Measurements from ENCODE around the gene COX7B.
"Not testable (repeated sequence)": the region's sequence is repeated elsewhere in the genome, so short reads cannot be mapped to it uniquely, and the experiment has no call there.

Gene COX7B, protein sequence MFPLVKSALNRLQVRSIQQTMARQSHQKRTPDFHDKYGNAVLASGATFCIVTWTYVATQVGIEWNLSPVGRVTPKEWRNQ

DNA sequence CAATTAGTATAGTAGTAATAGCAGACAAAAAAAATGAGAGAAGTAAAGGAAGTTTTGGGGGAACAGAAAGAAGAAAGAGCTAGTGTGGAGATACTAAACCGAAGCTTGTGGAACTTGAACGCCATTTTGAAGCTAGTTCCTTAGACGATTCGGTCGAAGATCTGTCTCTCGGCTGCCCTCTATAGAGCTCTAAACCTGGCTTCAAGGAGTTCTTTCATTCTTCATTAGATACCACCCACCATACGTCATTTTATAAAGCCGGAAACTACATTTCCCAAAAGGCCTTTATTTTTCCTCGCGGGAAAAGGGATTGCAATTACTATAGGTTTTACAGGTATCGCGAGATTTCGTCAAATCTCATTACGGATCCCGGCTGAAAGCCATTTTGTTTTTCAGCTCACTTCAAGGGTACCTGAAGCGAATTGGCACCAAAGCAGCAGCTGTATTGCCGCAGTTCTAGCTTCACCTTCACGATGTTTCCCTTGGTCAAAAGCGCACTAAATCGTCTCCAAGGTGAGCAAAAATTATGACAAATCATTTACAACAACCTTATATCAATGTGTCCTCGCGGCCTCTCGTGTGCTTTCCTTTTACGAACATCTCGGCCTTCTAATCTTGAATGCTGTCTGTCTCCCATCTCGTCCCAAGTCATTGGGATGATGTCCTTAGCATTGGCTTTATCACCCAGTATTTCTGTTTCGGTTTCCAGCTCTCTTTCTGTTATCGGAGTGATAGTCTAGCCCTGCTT is at the start of gene COX7B:
Gene COX7B, plus strand, starts transcription at position 388 of the 748 bp plus-strand sequence. Its CDS starts 86 bp downstream, at position 474.
- DNase-seq: peak; percentile 94

DNA sequence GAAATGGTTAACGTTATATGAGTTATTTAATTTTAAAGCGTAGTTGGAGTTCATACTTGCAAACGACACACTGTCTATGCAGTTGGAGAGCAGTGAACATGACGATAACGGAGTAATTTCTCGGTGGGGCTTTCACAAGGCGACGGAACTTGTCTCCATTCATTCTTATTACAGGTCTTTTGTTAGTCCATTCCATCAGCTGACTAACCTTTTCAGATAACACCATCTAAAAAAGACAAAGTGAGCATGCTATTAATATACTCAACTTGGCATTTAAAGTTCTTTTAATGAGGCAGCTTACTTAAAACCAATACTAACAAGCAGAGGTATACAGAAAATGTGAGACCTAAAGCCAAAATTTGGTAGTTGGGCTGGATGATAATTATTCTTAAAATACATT is 23.9 kb upstream of the COX7B start:
- no peak for DNase-seq

DNA sequence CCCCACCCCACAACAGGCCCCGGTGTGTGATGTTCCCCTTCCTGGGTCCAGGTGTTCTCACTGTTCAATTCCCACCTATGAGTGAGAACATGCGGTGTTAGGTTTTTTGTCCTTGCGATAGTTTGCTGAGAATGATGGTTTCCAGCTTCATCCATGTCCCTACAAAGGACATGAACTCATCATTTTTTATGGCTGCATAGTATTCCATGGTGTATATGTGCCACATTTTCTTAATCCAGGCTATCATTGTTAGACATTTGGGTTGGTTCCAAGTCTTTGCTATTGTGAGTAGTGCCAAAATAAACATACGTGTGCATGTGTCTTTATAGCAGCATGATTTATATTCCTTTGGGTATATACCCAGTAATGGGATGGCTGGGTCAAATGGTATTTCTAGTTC is 17.9 kb upstream of the COX7B start:
- DNase-seq: not testable (repeated sequence)

DNA sequence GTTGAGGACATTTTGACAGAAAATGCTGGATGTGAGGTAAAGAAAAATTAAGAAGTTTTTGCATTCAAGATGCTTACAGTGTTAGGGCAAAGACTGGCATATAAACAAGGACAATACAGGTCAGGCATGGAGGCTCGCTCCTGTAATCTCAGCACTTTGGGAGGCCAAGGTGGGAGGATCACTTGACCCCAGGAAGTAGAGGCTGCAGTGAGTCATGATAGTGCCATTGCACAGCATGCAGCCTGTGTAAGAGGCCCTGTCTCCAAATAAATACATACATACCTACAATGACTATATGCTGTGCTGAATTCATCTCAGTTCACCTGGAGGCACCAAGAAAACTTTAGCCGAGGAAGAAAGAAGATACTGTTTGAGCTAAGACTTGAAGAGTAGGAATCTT is 6.4 kb upstream of the COX7B start:
- no peak for DNase-seq

DNA sequence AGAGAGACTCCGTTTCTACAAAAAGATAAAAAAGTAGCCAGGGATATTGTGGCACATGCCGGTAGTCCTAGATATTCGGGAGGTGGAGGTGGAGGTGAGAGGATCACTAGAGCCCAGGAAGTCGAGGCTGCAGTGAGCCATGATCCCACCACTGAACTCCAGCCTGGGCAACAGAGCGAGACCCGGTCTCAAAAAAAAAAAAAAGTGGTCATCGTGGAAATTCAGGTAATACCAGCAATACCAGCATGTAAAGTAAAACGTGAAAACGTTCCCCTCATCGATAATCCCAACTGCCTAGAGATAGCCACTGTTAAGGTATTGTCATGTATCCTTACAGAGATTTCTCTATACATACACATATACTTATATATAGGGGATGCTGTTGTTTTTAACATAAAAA is 5.6 kb upstream of the COX7B start:
- DNase-seq: no peak

DNA sequence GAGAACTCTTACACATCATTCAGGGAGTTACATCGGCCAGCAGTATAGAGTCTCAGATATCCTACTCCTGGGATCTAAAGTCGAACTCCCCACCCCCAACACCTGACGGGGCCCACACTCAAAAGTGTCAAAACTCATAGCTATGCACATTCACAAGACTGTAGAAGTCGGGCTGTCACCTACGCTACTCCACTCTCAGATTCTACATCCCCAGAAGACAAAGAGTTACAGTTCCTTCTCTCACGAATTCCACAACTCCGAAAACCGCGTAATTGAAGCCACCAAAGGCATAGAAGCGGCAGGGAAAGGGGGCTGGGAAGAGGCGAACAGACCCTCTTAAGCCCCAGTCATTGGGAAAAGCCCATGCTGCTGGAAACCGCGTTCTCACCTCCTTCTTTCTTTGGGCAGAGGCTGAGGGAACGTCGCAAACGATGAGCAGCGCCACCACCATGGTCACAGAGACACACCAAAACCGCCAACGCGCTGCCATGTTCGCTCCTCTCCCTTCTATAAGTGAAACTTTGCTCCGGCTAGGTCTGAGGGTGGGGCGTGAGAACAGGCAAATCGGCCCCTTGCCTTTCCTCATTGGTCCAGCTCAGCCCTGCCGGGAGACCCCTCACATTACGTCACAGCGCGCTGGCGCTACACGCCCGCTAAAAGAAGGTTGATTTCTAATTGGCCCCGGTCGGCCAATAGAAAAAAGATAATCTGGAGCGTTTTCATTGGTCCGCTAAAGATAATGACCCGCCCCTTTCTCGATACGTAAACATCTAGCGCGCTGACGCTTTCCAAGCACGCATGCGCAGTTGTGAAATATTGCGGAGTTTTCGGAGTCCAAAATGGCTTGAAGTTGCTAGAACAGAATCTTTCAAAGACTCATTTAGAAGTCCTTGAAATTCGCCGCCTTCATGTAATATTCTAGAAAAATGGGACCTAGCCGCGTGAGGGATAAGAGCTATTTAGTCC is 4.1 kb upstream of the COX7B start, which contains the start of gene MAGT1:
Gene MAGT1, minus strand, starts transcription at position 515 of the 966 bp plus-strand sequence. Its CDS starts 25 bp downstream, at position 490.
- DNase-seq: peak; percentile 96

DNA sequence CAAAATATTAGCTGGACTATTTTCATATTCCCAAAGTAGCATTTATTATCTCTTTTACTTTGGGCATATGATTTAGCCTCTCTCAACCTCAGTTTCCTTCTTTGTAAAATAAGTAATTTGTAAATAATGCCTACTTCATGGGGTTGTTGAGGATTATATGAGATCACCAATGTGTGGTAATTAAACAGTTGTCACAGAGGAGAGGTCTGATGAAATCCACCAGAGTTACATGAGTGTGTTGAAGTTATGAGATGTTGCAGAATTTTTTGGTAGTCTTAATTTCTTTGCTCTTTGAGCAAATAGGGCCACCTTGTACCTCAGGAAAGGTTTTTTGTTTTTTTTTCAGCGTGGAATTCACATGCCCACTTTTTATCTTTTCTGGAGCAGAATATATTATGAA is 1.4 kb downstream of the COX7B start:
- DNase-seq: peak; percentile 59

DNA sequence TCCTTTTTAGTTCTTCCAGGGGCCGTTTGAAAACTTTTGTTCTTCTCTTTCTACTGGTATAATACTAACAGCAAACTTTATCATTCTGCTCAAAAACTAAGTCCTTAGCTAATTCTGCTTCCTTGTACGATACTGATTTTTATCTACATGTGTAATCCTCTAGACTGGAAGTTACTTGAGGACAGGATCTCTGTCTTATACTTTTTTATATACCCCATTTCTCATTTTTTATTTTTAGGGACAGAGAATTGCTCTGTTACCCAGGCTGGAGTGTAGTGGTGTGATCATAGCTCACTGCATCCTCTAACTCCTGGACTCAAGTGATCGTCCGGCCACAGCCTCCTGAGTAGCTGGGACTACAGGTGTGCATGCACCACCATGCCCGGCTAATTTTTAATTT is 2.2 kb downstream of the COX7B start:
- DNase-seq: no peak

DNA sequence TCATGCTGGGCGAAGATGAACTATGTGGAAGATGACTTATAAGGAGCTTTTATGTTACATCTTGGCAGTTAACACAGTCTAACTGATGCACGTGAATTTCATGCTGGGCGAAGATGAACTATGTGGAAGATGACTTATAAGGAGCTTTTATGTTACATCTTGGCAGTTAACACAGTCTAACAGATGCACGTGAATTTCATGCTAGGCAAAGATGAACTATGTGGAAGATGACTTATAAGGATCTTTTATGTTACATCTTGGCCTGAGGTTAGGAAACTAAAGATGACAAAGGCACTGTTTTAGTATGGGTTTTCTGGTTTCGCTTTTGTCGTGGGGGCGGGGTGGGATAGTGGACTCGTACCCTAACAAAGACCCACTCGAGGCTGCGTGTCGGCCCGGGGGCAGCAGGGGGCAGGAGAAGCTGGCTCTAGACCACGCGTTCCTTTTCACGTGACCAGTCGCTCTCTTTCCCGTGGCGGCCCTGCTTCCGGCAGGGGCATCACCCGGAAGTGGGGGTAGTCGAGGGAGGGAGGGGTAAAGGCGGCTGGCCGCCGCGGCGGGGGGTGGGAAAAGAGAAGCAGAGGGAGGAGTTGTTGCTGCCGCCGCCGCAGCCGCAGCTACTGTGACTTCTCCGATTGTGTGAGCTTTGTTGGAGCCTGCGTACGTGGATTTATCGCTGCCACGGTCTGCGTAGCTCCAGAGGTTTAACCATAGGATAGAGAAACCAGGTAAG is 11.0 kb downstream of the COX7B start, which contains the start of gene ATP7A:
Gene ATP7A, plus strand, starts transcription at position 586 of the 733 bp plus-strand sequence. CDS start 60,949 bp downstream, outside the sequence.
- peak; percentile 93 for DNase-seq

DNA sequence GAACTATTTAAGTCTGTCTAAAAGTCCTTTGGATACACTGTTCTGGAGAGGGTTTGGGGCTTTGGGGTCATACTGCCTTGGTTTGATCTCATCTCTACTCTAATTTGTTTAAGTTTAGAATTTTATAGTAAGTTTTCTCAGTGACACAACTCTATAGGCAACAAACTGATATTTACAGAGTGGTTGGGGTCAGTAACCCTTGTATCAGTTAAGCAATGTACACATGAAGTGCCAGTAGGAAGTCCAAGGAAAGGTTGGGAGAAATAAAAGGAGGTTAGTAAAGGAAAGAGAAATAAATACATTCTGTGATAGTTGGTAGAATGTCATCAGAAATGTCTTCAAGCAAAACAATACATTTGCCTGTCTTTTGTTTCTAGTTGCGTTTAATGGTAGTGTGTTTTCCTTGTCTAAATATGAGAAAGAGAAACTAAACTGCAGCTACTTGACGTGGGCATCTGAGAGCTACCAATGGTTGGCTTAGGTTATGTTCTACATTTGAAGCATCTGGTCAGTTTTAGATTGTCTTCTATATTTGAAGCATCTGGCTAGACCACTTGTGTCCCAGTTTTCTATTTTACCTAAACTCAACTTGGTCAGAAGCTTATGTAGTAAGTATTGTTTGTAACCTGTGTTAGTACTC is 18.1 kb downstream of the COX7B start:
- no peak for DNase-seq

DNA sequence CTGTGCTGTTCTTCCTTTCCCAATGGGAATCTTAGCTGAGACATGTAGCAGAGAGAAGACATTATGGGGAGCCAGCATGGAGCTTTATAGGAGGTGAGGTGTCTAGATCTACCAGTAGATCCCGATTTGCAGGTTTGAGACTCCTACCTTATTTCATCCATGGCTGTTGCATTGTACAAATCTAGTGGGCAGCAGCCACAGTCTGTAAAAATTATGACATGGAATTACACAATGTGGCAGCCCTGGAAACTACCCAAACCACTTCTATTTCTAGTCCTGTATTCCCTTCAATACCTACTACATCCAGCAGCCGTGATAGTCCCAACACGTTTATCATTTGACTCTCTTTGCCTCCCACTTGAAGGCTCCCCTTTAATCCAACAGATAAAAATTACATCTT is 19.3 kb downstream of the COX7B start:
- DNase-seq: peak; percentile 40

DNA sequence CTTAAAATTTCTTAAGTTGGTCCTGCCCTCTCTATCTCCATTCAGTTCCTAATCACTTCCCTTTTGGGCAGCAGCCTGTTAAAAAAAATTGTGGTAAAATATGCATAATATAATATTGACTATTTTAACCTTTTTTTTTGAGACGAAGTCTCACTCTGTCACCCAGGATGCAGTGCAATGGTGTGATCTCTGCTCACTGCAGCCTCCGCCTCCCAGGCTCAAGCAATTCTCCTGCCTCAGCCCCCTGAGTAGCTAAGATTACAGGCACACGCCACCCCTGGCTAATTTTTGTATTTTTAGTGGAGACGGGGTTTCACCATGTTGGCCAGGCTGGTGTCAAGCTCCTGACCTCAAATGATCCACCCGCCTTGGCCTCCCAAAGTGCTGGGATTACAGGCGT is 20.1 kb downstream of the COX7B start:
- DNase-seq: not testable (repeated sequence)

DNA sequence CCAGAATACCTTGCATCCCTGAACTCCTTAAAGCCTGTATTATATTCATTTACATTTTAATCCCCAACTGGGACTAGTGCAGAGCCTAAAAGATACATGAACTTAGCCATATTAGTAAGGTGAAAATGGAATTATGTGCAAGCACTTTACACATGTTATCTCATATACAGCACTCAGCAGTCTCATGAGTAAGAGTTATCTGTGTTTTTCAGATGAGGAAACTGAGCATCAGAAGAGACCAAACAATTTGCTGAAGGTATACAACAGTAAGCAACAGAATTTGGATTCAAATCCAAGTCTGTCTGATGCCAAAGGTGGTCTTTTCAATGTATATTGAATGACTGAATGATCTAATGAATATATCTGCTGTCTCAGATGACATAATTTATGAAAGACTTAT is 23.5 kb downstream of the COX7B start:
- no peak for DNase-seq

DNA sequence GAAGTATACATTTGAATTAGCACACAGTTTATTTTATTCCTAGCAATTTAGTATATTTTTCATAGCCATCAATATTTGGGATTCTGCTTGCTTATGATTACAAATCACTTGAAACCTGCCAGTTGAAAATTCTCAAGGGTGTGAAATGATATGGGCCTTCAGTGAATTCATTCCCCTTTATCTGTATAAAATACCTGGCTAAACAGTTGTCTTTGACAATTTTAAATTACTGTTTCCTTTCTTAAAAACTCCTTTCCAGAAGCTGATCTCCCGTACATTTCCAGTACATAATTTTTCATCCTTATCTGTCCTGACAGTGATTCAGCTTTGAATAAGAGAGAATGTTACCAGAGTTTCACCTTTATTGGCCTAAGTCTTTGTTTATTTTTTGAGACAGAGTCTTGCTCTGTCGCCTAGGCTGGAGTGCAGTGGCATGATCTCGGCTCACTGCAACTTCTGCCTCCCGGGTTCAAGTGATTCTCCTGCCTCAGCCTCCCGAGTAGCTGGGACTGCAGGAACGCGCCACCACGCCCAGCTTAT is 25.1 kb downstream of the COX7B start:
- DNase-seq: no peak

DNA sequence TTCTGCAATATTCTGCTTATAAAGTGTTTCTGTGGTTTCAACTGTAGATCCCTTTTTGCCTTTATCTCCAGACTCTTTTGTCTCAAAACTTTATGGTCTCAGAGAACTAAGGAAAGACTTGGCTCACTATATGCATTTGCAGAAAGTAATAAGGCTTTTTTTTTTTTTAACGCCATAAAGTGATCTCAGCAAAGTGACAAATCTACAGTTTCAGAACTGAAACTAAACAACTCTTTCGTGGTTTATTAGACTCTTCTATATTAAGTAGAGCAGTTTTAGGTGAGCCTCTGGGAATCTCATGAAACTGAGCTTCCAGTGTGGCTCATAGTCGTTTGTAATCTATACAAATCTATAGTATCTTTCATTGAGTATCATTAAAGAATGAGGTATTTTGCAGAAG is 26.5 kb downstream of the COX7B start:
- DNase-seq: peak; percentile 12

DNA sequence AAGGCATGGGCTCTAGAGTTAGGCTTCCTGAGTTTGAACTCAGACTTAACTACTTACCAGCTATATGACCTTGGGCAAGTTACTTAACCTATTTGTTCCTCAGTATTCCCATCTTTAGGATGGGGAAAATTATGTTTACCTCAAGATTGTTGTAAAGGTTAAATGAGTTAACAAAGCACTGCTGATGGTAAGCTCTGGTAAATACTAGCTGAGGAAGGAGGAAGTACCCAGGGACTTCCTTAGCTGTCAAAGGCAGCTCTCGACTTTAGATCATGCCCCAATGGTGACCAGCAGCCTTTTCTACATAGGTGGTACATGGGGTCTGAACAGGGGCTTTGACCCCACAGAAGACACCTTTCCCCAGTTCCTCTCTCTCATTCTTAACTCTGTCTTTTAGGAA is 31.3 kb downstream of the COX7B start:
- DNase-seq: peak; percentile 9

DNA sequence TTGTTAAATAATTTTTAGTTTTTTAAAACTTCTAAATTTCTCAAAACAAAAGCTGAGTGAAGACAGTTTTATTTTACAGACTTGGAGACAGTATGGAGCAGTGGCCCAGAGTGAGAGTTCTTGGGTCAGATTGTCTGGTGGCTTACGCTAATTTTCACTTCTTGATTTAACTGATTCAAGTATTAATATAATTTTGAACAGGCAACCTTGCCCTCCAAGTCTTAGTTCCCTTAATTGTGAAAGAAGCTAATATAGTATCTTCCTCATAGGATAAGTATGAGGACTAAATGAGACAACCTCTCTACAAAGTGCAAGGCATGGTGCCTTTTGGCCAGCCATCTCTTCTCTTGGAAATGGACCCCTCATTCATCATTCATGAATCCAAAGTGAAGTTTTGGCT is 36.6 kb downstream of the COX7B start:
- peak; percentile 21 for DNase-seq

DNA sequence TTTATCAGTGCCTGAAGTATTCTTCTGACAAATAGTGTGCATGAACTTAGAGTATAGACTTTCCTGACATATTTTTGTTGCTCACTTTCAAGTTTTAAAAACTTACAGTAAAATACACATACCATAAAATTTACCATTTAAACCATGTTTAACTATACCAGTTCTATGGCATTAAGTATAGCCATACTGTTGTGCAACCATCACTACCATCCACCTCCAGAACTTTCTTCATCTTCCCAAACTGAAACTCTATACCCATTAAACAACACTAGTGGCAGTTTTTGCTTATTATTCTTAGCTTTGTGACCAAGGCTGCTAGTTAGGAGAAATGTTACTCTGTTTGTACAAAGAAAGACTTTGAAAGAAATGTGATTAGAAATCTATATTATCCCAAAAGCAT is 37.0 kb downstream of the COX7B start:
- DNase-seq: no peak

DNA sequence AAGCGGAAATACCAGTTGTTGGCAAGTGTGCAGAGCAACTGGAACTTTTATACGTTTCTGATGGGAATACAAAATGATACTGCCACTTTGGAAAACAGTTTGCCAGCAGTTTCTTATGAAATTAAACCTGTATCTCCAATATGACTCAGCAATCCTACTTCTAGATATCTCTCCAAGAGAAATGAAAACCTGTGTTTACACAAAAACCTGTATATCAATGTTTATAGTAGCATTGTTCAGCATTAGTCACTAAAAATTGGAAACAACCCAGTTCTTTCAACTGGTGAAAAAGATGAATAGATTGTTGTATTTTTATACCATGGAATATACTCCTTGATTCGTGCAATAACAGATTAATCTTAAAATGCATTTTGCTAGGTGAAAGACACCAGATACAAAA is 38.0 kb downstream of the COX7B start:
- DNase-seq: no peak

DNA sequence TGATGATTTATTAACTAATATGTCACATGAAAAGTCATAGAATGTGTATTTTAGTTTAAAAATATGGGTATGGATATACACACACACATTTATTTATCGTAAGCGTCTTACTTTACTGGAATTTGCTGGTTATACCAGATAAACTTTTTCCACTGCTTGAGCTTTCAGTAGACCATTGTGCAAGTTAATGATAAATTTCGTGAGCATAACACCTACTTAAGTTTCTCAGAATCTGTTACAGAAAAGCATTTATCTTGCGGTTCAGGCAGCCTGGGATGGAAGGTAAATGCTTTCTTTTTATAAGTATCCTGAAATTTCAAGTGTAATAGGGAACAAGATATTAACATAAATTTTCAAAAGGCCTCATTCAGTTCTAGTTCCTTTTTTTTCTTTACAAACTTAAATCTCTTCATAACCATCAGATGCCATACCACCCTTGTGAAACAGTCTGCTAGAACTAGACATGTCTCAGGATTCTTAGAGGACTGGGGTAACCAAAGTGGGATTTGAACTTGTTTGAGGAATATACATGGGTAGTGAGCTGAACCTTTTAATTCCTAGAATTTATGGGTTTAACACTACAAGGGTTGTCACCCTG is 38.9 kb downstream of the COX7B start:
- peak; percentile 15 for DNase-seq

DNA sequence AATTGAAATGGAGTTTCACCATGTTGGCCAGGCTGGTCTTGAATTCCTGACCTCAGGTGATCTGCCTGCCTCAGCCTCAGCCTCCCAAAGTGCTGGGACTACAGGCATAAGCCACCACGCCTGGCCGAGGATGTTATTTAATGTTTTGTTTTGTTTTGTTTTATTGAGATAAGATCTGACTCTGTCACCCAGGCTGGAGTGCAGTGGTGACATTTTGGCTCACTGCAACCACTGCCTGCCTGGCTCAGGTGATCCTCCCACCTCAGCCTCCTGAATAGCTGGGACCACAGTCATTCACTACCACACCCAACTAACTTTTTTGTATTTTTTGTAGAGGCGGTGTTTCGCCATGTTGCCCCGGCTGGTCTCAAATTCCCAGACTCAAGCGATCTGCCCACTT is 45.8 kb downstream of the COX7B start:
- DNase-seq: not testable (repeated sequence)
